ENCODE results near the gene OSBPL5.

OSBPL5 gene

GRCh38 chr11:3192511-3193372 is 27.6 kb upstream of the OSBPL5 start:
- ChIA-PET CTCF (no interaction called here), POLR2A (no interaction called here)
- TF ChIP-seq L3MBTL2 (conservative IDR thresholded peaks at IDR 0.05) (no peak), NFRKB (IDR thresholded peaks at IDR 0.05) (no peak), PKNOX1 (IDR thresholded peaks at IDR 0.05) (no peak)
- no peak for DNase-seq (ENCODE audit: extremely low spot score)

GRCh38 chr11:3191586-3192324 is 26.6 kb upstream of the OSBPL5 start:
- no peak for DNase-seq (ENCODE audit: extremely low spot score)
- CTCF ChIA-PET = interaction anchor here (0.8 kb wide), 1 partner anchor 149 kb away, joined by 4 read pairs; no protein-coding TSS in a partner anchor
- POLR2A ChIA-PET = no interaction called here
- TF ChIP-seq SUZ12 (IDR thresholded peaks at IDR 0.05) (no peak), PKNOX1 (IDR thresholded peaks at IDR 0.05) (no peak), FOXK2 (IDR thresholded peaks at IDR 0.05) (no peak), TARDBP (IDR thresholded peaks at IDR 0.05) (no peak), ARNT (IDR thresholded peaks at IDR 0.05) (no peak), CTBP1 (IDR thresholded peaks at IDR 0.05; ENCODE audit: borderline replicate concordance) (no peak), NFRKB (IDR thresholded peaks at IDR 0.05) (no peak), ELF4 (IDR thresholded peaks at IDR 0.05) (no peak), BHLHE40 (IDR thresholded peaks at IDR 0.05; ENCODE audit: borderline replicate concordance) (no peak), L3MBTL2 (conservative IDR thresholded peaks at IDR 0.05) (no peak), LEF1 (IDR thresholded peaks at IDR 0.05; ENCODE audit: borderline replicate concordance) (no peak)

GRCh38 chr11:3190600-3190999 is 25.5 kb upstream of the OSBPL5 start:
- ChIA-PET CTCF (interaction anchor here (0.5 to 0.8 kb wide), 3 partner anchors 8 to 155 kb away, joined by 3 to 4 read pairs (median 3); no protein-coding TSS in a partner anchor), POLR2A (no interaction called here)

GRCh38 chr11:3189886-3190583 is 24.9 kb upstream of the OSBPL5 start:
- ChIA-PET POLR2A (no interaction called here), CTCF (no interaction called here)
- no peak for TF ChIP-seq FOXK2 (IDR thresholded peaks at IDR 0.05)
- no peak for TF ChIP-seq PKNOX1 (IDR thresholded peaks at IDR 0.05)
- TF ChIP-seq BHLHE40 (IDR thresholded peaks at IDR 0.05; ENCODE audit: borderline replicate concordance) = no peak
- TF ChIP-seq FOXM1 (IDR thresholded peaks at IDR 0.05; ENCODE audit: borderline replicate concordance) = no peak
- no peak for TF ChIP-seq CTBP1 (IDR thresholded peaks at IDR 0.05; ENCODE audit: borderline replicate concordance)
- no peak for TF ChIP-seq HDGF (IDR thresholded peaks at IDR 0.05; ENCODE audit: borderline replicate concordance)
- no peak for TF ChIP-seq ARNT (IDR thresholded peaks at IDR 0.05)
- no peak for TF ChIP-seq FOXA1 (IDR thresholded peaks at IDR 0.05)
- TF ChIP-seq ZNF384 (IDR thresholded peaks at IDR 0.05) = no peak
- no peak for DNase-seq (ENCODE audit: extremely low spot score)

More at GRCh38 chr11:3190600-3190999, 25.5 kb upstream of the OSBPL5 start:
- DNase-seq (ENCODE audit: extremely low spot score) = no peak
- no peak for TF ChIP-seq SP1 (IDR thresholded peaks at IDR 0.05)
- no peak for TF ChIP-seq NFRKB (IDR thresholded peaks at IDR 0.05)
- TF ChIP-seq FOXK2 (IDR thresholded peaks at IDR 0.05) = no peak
- TF ChIP-seq HDGF (IDR thresholded peaks at IDR 0.05; ENCODE audit: borderline replicate concordance) = no peak
- TF ChIP-seq FOXA1 (IDR thresholded peaks at IDR 0.05) = no peak
- no peak for TF ChIP-seq L3MBTL2 (conservative IDR thresholded peaks at IDR 0.05)
- TF ChIP-seq SUZ12 (IDR thresholded peaks at IDR 0.05) = no peak
- TF ChIP-seq FOXM1 (IDR thresholded peaks at IDR 0.05; ENCODE audit: borderline replicate concordance) = no peak
- TF ChIP-seq ELF4 (IDR thresholded peaks at IDR 0.05) = no peak
- TF ChIP-seq ZNF384 (IDR thresholded peaks at IDR 0.05) = no peak

GRCh38 chr11:3189196-3189843 is 24.2 kb upstream of the OSBPL5 start:
- ChIA-PET CTCF (no interaction called here), POLR2A (no interaction called here)
- DNase-seq (ENCODE audit: extremely low spot score) = no peak
- TF ChIP-seq L3MBTL2 (conservative IDR thresholded peaks at IDR 0.05) = peak; percentile 60
- no peak for TF ChIP-seq ELF4 (IDR thresholded peaks at IDR 0.05)
- TF ChIP-seq PKNOX1 (IDR thresholded peaks at IDR 0.05) = peak; percentile 0; the same call in 1 of the 2 replicates
